Osteoblast (primary cell): ENCODE results near the gene NQO1. TPM values are rescaled to one million over a fixed set of nuclear protein-coding genes. Genes with fewer than 3 reads are reported as not detected.

Experiments
- DNase-seq: peaks from one replicate; pipeline ENCODE4 v3.0.0; 2011; ENCODE audit warnings: low spot score, mixed read lengths; ENCODE audit not compliant: insufficient read length; ENCODE audit errors: missing footprints
- H2AFZ ChIP-seq: 2 replicates; pipeline ENCODE4 v1.6.0; 2011; ENCODE audit warnings: mild to moderate bottlenecking, low read length
- H3K27ac ChIP-seq: 2 replicates; pipeline ENCODE4 v1.5.1; 2011; ENCODE audit warnings: mild to moderate bottlenecking, low read depth, low read length, moderate library complexity
- H3K27me3 ChIP-seq: 2 replicates; pipeline ENCODE4 v1.6.0; 2012; ENCODE audit warnings: mild to moderate bottlenecking, control low read depth, inconsistent platforms, low read length, moderate library complexity; ENCODE audit not compliant: insufficient read depth
- H3K36me3 ChIP-seq: 2 replicates; pipeline ENCODE4 v1.5.1; 2011; ENCODE audit warnings: mild to moderate bottlenecking, low read length, control low read depth, moderate library complexity; ENCODE audit not compliant: insufficient read depth
- H3K4me1 ChIP-seq: 2 replicates; pipeline ENCODE4 v1.5.1; 2011; ENCODE audit warnings: mild to moderate bottlenecking, low read length, control low read depth, moderate library complexity; ENCODE audit not compliant: insufficient read depth
- H3K4me2 ChIP-seq: 2 replicates; pipeline ENCODE4 v1.6.0; 2011; ENCODE audit warnings: mild to moderate bottlenecking, low read length; ENCODE audit not compliant: insufficient read depth
- H3K4me3 ChIP-seq: fragments of 200-600 bp; sonication (generic); 3 replicates; pipeline ENCODE4 v1.5.1; 2012; ENCODE audit warnings: mild to moderate bottlenecking, low read length, inconsistent platforms; ENCODE audit not compliant: insufficient read depth
- H3K79me2 ChIP-seq: 2 replicates; pipeline ENCODE4 v1.6.0; 2012; ENCODE audit warnings: mild to moderate bottlenecking, low read length, control low read depth, inconsistent platforms; ENCODE audit not compliant: insufficient read depth
- H3K9me3 ChIP-seq: 2 replicates; pipeline ENCODE4 v1.5.1; 2011; ENCODE audit warnings: low read depth, low read length, control low read depth
- H4K20me1 ChIP-seq: 2 replicates; pipeline ENCODE4 v1.6.0; 2012; ENCODE audit warnings: mild to moderate bottlenecking, low read length, control low read depth; ENCODE audit not compliant: insufficient read depth
- total RNA-seq: library from RNA; depleted of rRNA; stranded (reverse); fragments of >200 nt; gene quantifications from 2 replicates; pipeline ENCODE4 v1.2.3, GENCODE V29; 2012
- TF ChIP-seq, protein P1 (sequence below): IDR thresholded peaks from 2 replicates; pipeline ENCODE4 v1.5.1; 2011; ENCODE audit warnings: mild to moderate bottlenecking, low read depth, low read length, moderate library complexity; ENCODE audit errors: extremely low read depth

NQO1 gene
- total RNA-seq, 1 donor, result 327 TPM

DNA sequence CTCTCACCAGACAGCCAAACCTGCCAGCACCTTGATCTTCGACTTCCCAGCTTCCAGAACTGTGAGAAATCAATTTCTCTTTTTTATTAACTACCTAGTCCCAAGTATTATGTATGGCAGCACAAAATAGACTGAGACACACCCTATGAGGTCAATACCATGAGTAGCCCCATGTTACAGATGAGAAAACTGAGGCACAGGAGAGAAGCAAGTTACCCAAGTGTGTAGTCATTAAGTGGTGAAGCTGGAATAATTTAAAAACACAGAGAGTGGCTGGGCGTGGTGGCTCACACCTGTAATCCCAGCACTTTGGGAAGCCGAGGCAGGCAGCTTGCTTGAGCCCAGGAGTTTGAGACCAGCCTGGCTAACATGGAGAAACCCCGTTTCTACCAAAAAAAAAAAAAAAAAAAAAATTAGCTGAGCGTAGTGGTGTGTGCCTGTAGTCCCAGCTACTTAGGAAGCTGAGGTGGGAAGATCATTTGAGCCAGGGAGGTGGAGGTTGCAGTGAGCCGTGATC is 4.9 kb downstream of the NQO1 start:
- Histone ChIP-seq H3K9me3 (no peaks in the 10 kb centered on the region), H3K36me3 (peaks cover 45% of the 10 kb centered on the region), H3K27ac (no peak overlapping the region), H3K79me2 (peaks cover 72% of the 10 kb centered on the region), H2AFZ (no peak overlapping the region), H3K4me1 (peaks cover 21% of the 10 kb centered on the region), H3K27me3 (no peaks in the 10 kb centered on the region), H3K4me2 (no peak overlapping the region), H3K4me3 (no peak overlapping the region), H4K20me1 (peaks cover 7% of the 10 kb centered on the region)
- DNase-seq, result no peak
- TF ChIP-seq, protein P1, sequence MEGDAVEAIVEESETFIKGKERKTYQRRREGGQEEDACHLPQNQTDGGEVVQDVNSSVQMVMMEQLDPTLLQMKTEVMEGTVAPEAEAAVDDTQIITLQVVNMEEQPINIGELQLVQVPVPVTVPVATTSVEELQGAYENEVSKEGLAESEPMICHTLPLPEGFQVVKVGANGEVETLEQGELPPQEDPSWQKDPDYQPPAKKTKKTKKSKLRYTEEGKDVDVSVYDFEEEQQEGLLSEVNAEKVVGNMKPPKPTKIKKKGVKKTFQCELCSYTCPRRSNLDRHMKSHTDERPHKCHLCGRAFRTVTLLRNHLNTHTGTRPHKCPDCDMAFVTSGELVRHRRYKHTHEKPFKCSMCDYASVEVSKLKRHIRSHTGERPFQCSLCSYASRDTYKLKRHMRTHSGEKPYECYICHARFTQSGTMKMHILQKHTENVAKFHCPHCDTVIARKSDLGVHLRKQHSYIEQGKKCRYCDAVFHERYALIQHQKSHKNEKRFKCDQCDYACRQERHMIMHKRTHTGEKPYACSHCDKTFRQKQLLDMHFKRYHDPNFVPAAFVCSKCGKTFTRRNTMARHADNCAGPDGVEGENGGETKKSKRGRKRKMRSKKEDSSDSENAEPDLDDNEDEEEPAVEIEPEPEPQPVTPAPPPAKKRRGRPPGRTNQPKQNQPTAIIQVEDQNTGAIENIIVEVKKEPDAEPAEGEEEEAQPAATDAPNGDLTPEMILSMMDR, result no peak

DNA sequence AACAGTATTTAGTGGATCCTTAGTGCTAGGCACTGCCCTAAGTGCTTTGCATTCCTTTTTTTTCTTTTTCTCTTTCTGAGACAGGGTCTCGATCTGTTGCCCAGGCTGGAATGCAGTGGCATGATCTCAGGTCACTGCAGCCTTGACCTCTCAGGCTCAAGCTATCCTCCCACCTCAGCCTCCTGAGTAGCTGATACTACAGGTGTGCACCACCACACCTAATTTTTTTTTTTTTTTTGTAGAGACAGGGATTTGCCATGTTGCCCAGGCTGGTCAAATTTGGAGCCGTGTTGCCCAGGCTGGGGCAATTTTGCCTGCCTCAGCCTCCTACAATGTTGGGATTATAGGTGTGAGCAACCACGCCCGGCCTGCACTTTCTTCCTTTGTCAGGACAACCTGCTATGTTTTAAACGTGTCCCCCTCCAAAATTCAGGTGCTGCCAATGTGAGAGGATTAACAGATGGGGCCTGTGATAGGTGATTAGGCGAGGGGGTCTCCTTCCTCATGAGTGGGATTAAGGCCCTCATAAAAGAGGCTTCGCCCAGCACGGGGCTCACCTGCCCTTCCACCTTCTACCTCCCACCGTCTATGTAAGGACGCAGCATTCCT is 5.4 kb downstream of the NQO1 start:
- no peak for DNase-seq
- Histone ChIP-seq H3K4me2 (no peak overlapping the region), H3K4me3 (no peak overlapping the region), H3K36me3 (peaks cover 46% of the 10 kb centered on the region), H3K27me3 (no peaks in the 10 kb centered on the region), H3K79me2 (peaks cover 69% of the 10 kb centered on the region), H2AFZ (no peak overlapping the region), H3K4me1 (peaks cover 18% of the 10 kb centered on the region), H4K20me1 (peaks cover 7% of the 10 kb centered on the region), H3K9me3 (no peaks in the 10 kb centered on the region), H3K27ac (no peak overlapping the region)
- TF ChIP-seq, protein P1, result no peak

DNA sequence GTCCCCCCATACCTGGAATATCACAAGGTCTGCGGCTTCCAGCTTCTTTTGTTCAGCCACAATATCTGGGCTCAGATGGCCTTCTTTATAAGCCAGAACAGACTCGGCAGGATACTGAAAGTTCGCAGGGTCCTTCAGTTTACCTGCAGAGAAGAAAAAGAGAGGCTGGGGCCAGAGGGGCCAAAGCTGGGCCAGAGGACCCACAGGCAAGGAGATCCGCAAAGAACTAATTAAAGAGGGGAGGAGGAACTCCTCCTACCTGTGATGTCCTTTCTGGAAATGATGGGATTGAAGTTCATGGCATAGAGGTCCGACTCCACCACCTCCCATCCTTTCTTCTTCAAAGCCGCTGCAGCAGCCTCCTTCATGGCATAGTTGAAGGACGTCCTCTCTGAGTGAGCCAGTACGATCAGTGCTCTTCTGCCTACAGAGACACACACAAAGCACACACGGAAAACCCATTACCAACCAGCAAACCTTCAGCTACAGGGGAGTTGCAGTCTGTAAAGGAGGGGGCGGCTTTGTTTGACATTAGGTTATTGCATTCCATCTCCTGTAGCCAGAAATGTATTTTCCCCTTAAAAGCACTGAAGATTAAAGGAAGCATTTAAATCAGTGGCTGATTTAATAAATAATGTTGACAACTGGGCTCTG is 8.1 kb downstream of the NQO1 start:
- H3K79me2 ChIP-seq, result peaks cover 45% of the 10 kb centered on the region

DNA sequence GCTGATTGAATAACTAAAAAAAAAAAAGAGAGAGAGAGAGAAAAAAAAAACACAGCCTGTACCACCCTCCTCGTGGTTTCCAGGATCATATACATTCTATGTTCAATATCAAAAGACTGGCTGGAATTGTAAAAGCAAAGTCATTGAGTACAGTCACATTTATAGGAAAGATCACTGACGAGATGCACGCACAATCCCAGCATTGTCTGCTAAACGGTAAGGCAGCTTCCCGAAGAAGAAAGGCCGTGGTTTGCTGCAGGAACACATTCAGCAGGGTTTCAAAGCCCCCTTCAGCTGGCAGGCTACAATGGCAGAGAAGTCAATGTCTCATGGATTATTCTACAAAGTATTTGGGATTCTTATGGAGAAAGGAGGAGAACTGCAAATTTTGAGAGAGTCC is 9.3 kb downstream of the NQO1 start:
- Histone ChIP-seq H3K4me1 (peaks cover 4% of the 10 kb centered on the region), H3K4me3 (no peak overlapping the region), H2AFZ (no peak overlapping the region), H3K27ac (no peak overlapping the region), H4K20me1 (peaks cover 4% of the 10 kb centered on the region), H3K9me3 (no peaks in the 10 kb centered on the region), H3K4me2 (no peak overlapping the region), H3K27me3 (no peaks in the 10 kb centered on the region), H3K79me2 (peaks cover 38% of the 10 kb centered on the region), H3K36me3 (peaks cover 70% of the 10 kb centered on the region)
- DNase-seq, result no peak
- TF ChIP-seq, protein P1, result no peak

More for the DNA sequence above, 8.1 kb downstream of the NQO1 start:
- H3K4me3 ChIP-seq, result no peak overlapping the region
- no peak overlapping the region for H3K27ac ChIP-seq
- H3K36me3 ChIP-seq, result peaks cover 62% of the 10 kb centered on the region
- H3K27me3 ChIP-seq, result no peaks in the 10 kb centered on the region
- H4K20me1 ChIP-seq, result peaks cover 4% of the 10 kb centered on the region
- no peak overlapping the region for H3K4me2 ChIP-seq
- no peaks in the 10 kb centered on the region for H3K4me1 ChIP-seq
- H2AFZ ChIP-seq, result no peak overlapping the region
- no peak for DNase-seq
- H3K9me3 ChIP-seq, result no peaks in the 10 kb centered on the region
- TF ChIP-seq, protein P1, result no peak
